Measurements from ENCODE around the gene CST11.

DNA sequence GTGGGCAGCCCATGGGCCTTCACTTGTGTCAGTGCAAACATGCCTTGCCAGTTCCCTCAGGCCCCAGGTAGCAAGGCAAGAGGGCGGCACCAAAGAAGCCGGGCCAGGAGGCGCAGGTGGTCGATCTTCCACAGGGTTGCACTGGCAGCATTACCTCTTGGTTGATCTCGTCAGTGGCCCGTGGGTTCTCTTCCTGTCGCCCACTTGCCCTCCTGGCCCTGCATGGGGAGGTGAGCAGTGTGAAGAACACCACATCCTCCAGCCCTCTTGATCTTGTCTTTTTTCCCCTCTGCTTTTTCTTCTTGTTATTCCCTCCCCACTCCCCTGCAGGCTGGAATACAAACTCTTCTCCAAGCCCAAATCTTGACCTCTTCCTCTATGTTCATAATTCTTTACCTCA, 3.0 kb upstream of the CST11 start:
- TF ChIP-seq CTCF (IDR thresholded peaks at IDR 0.05; ENCODE audit: low read length) = no peak
- TF ChIP-seq EZH2 (optimal IDR thresholded peaks at IDR 0.05; ENCODE audit: low read depth, low read length) = no peak
